ENCODE data around the gene KCNH1. TPM values are rescaled to one million over a fixed set of nuclear protein-coding genes. Genes with fewer than 3 reads are reported as not detected.

Gene KCNH1
- total RNA-seq, 1 donor from 2014 or later = 2.4 TPM

GRCh38 chr1:210677533-210677932, 456.4 kb downstream of the KCNH1 start:
- H3K27me3 Mint-ChIP-seq = no peaks in the 10 kb centered on the region
- no peak for TF ChIP-seq CTCF (conservative IDR thresholded peaks at IDR 0.05)
- no peaks in the 10 kb centered on the region for H3K4me1 Mint-ChIP-seq (ENCODE audit: unreplicated experiment)
- H3K27ac Mint-ChIP-seq = no peak overlapping the region
- peaks cover 3% of the 10 kb centered on the region for H3K36me3 Mint-ChIP-seq
- no peak for DNase-seq (ENCODE audit: extremely low spot score, unreplicated experiment)
- no peaks in the 10 kb centered on the region for H3K9me3 Mint-ChIP-seq
- no peak overlapping the region for H3K4me3 Mint-ChIP-seq

- no peak overlapping the region for H3K27ac Mint-ChIP-seq
- H3K9me3 Mint-ChIP-seq = no peaks in the 10 kb centered on the region
- no peaks in the 10 kb centered on the region for H3K4me1 Mint-ChIP-seq (ENCODE audit: unreplicated experiment)
- H3K36me3 Mint-ChIP-seq = peaks cover 3% of the 10 kb centered on the region
- no peak overlapping the region for H3K4me3 Mint-ChIP-seq
- no peaks in the 10 kb centered on the region for H3K27me3 Mint-ChIP-seq
- TF ChIP-seq CTCF (conservative IDR thresholded peaks at IDR 0.05) = no peak
- DNase-seq (ENCODE audit: extremely low spot score, unreplicated experiment) = no peak
Measured at GRCh38 chr1:210676539-210676938, 457.4 kb downstream of the KCNH1 start.

- Mint-ChIP-seq H3K27me3 (no peaks in the 10 kb centered on the region), H3K36me3 (no peaks in the 10 kb centered on the region), H3K4me3 (no peak overlapping the region), H3K4me1 (ENCODE audit: unreplicated experiment) (no peaks in the 10 kb centered on the region), H3K27ac (no peak overlapping the region), H3K9me3 (no peaks in the 10 kb centered on the region)
- TF ChIP-seq CTCF (conservative IDR thresholded peaks at IDR 0.05) = no peak
- no peak for DNase-seq (ENCODE audit: extremely low spot score, unreplicated experiment)
Measured at GRCh38 chr1:210674151-210674550, 459.8 kb downstream of the KCNH1 start.

GRCh38 chr1:210669951-210670350, 464.0 kb downstream of the KCNH1 start:
- no peaks in the 10 kb centered on the region for H3K36me3 Mint-ChIP-seq
- no peak overlapping the region for H3K4me3 Mint-ChIP-seq
- TF ChIP-seq CTCF (conservative IDR thresholded peaks at IDR 0.05) = no peak
- H3K27ac Mint-ChIP-seq = no peak overlapping the region
- H3K9me3 Mint-ChIP-seq = no peaks in the 10 kb centered on the region
- H3K4me1 Mint-ChIP-seq (ENCODE audit: unreplicated experiment) = no peaks in the 10 kb centered on the region
- no peak for DNase-seq (ENCODE audit: extremely low spot score, unreplicated experiment)
- no peaks in the 10 kb centered on the region for H3K27me3 Mint-ChIP-seq

- Mint-ChIP-seq H3K36me3 (no peaks in the 10 kb centered on the region), H3K4me3 (no peak overlapping the region)
Measured at GRCh38 chr1:210663730-210664573, 470.0 kb downstream of the KCNH1 start.

More at GRCh38 chr1:210663730-210664573, 470.0 kb downstream of the KCNH1 start:
- Mint-ChIP-seq H3K27me3 (peaks cover 4% of the 10 kb centered on the region), H3K9me3 (no peaks in the 10 kb centered on the region), H3K27ac (no peak overlapping the region), H3K4me1 (ENCODE audit: unreplicated experiment) (peaks cover 5% of the 10 kb centered on the region)
- no peak for TF ChIP-seq CTCF (conservative IDR thresholded peaks at IDR 0.05)
- DNase-seq (ENCODE audit: extremely low spot score, unreplicated experiment) = no peak

All from type B pancreatic cell (in vitro differentiated cells).